NCI-H510A (cell line): ENCODE results near the gene NRXN3.

Experiments used
- DNase-seq: peaks from one replicate; lab custom pipeline; 2025; lab: John Stamatoyannopoulos, UW

NRXN3 gene

DNA sequence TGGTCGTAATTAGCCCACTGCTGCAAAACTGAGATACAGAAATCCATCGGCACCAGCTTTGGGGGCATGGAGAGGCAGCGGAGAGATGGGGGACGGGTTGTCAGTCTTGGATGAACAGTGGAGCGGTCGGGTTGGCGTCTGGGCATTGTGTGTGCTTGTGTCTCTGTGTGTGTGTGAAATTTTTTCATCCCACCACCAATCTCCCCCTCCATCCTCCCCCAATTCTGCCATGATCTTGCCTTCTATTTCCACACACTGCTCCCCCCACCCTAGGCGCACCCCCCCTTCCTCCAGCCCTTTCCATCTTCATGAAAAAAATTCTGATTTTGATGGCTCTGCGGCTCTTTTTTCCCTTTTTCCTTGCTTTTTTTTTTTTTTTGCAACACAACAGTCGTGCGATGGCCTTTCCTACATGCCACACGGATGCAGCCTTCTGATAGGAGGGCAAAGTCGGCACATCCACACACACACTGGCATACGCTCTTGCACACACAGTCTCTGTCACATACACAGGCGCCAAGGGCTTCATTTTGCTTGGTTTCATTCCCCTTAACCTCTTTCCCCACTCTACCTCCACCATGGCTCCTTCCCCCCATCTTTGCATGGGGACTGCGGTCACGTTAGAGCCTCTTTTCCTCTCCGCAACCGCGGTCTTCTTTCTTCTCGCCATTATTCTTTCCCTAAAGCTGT, 3.3 kb downstream of the NRXN3 start:
- no peak for DNase-seq

DNA sequence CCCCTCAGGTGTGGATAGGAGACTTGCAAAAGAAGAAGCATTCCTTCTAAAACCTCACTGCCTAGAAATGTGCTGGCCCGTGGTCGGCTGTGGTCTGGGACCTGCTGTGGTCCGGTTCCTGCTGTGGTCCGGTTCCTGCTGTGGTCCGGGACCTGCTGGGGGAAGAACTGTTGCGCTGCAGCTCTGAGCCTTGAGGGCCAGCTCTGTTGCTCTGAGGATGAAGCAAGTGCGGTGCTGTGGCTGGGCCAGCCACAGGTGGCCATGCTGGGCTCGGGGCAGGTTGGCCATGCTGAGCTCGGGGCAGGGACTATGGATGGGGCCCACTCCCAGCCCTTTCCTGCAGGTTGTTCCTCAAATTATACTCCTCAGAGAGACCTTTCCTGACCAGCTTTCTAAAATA, 5.2 kb downstream of the NRXN3 start:
- no peak for DNase-seq

DNA sequence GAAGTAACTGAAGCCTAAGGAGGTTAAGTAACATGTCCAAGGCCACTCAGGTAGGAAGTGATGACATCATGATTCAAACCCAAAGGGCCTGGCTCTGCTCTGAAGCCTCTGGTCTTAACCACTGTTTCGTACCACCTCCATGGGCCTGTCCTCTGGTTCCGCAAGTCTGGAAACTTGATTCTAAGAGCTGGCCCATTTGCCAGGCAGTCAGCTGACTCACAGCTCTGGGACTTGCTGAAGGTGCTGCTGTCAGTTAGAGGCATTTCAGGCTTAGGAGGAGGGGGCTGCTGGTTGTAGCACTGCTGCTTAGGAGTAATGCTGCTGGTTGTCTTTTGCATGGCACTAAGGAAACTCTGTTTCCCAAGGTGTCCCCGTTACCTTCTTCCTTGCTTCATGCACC, 7.9 kb downstream of the NRXN3 start:
- DNase-seq = no peak

GRCh38 chr14:78178971-78179370, 8.8 kb downstream of the NRXN3 start:
- no peak for DNase-seq

GRCh38 chr14:78181270-78181669, 11.1 kb downstream of the NRXN3 start:
- DNase-seq = no peak

DNA sequence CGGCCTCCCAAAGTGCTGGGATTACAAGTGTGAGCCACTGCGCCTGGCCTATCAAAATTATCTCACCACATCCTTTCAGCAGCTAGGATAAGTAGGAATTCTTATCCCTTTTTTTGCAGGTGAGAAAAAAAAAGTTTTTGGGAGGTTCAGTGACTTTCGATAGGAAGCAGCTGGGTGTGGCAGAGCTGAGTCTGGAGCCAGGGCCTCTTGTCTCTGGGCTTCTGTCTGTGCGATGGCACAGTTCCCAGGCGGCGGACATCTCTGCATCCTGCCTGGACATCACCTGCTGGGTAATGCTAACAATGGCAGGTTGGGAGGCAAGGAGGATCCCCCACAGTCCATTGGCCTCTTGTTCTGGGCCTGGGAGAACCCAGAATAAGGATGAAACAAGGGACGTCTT, 12.5 kb downstream of the NRXN3 start:
- DNase-seq = no peak

DNA sequence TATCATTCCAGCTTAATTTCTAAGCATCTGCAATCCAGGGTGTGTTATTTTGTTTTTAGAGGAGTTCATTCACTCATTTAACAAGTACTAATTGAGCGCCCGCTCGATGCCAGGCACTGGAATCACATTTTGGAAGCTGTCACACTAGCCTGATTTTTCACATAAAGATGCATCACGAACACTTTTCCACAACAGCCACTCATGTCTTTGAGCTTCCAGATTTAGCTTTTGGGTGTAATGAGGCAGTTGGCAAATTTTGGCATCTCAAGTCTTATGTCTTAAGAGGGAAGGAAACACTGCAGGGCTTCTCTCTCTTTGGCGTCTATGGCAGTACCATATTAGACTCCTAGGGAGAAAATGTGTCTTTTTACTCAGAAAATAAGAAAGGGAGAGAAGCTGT, 14.0 kb downstream of the NRXN3 start:
- DNase-seq = no peak

DNA sequence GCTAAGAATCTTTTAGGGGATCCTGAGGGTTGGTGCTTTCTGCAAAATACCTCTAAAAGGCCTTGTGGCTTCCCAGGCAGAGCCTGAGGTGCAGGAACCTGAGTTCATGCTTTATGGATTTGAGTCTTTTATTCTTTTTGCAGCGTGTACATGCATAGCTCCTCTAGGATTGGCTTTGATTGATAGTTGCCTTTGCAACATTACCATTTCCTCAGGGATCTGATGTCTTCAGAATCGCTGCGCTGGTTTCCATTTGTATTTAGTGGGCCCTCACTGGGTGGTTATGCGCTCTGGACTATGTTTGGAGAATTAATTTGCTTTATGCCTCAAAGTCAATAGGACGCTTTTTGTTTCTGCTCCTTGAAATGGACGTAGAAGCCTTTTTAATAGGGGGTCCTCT, 16.1 kb downstream of the NRXN3 start:
- DNase-seq = no peak

DNA sequence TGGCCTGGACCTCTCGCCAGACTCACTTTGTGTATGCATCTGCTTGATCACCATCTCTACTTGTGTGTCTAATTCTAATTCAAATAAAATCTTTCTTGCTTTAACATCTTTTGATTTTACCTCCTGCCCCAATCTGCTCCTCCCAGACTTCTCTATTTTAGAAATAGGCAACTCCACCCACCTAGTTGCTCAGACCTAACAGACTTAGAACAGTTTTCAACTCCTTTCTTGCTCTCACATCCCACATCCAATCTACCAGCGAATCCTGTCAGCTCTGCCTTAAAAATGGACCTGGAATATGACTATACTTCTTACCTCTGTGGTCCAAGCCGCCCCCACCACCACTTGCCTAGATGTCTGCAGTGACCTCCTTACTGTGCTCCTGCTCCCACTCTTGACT, 18.7 kb downstream of the NRXN3 start:
- no peak for DNase-seq

DNA sequence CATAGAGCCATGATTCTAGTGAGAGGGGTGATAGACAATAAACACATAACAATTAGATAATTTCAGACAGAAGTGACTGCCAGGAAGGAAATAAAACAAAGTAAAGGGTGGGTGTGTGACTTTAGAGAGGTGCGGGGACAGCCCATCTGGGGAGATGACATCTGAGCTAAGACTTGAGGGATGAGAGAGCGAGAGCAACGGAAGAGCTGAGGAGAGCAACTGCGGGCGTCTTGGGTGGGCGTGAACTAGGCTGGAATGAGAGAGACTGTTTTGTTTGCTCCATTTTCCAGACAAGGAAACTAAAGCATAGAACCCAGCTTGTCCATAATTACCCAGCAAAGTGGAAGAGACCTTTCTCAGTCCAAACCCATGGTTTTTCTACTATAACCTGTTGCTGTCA, 25.3 kb downstream of the NRXN3 start:
- no peak for DNase-seq

GRCh38 chr14:78196323-78196722, 26.1 kb downstream of the NRXN3 start:
- DNase-seq = no peak

- DNase-seq = no peak
Measured at GRCh38 chr14:78197051-78197450, 26.9 kb downstream of the NRXN3 start.

DNA sequence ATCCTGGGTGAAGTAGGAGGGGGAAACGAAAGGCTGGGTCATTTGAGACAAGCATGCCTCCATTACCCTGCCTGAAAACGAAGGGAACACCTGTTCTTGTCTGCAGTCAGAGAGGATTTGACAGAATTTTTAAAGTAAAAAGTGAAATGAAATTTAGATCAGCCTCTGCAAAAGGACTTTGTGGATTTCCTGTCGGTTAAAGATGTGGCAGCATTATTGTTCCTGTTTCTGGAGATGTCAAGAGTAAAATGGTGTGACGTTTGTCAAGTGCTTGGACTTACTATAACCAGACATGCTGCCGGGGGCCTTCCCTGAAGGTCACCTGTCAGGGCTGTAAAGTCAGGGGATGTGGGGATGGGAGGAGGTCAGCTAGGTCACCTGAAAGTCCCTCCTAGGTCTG, 32.0 kb downstream of the NRXN3 start:
- DNase-seq = no peak

GRCh38 chr14:78202976-78203375, 32.8 kb downstream of the NRXN3 start:
- DNase-seq = no peak

GRCh38 chr14:78207414-78207813, 37.2 kb downstream of the NRXN3 start:
- DNase-seq = no peak

GRCh38 chr14:78220273-78220672, 50.1 kb downstream of the NRXN3 start:
- no peak for DNase-seq

GRCh38 chr14:78222746-78223145, 52.6 kb downstream of the NRXN3 start:
- no peak for DNase-seq

GRCh38 chr14:78227248-78228077, 57.3 kb downstream of the NRXN3 start:
- peak; percentile 43 for DNase-seq

- DNase-seq = no peak
Measured at GRCh38 chr14:78228702-78229327, 58.6 kb downstream of the NRXN3 start.

DNA sequence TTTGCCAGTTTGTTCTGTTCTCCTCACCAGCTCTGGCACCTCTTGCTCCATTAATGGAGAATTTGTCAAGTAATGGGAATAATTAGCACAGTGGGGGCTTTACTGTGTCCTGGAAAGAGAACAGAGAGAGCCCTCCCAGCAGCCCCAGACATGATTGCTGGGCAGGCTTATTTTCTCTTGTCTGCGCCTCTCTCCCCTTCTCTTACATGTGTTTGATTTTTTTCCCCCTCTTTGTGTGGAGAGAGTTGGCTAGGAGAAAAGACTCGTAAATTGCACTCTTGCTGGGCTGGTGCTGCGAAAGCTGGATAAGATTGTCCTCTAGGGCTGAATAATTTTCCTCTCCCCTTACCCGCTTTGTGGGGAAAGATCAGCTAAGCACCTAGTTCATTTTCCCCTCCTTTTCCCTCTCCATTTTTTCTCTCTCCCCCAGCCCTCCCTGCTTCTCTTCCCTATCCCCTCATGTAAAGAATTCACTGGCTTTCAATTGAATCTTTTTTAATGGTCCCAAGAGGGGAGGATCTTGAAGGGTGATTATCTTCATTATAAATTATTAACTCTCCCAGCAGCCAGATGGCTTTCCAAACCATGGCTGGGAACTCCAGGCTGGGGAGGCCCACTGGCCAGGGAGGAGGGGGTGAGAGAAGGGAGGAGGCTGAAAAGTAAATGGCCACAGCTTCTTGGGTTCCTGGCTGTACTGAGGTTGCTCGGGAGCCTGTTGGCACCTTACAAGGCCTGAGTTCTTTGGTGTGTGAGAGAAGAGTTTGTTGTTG, 62.2 kb downstream of the NRXN3 start:
- no peak for DNase-seq

DNA sequence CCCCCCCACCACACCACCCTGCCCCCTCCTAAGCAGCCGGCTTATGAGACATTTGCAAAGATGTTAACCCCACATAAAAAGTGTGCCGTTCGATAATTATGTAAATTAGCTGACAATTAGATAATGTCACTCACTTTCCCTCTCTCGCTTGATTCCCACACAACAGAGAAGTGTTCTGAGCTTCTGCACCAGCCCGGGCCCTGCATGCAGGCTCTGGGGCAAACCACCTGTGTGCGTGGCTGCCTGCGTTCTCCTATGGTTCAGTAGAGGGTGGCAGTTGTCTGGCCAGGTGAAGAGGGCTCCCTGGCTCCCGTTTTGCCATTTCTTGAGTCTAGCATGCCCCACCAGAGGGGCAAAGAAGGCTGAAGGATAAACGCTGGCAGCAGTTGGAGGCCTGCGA, 68.0 kb downstream of the NRXN3 start:
- no peak for DNase-seq

- no peak for DNase-seq
Measured at GRCh38 chr14:78240567-78240966, 70.4 kb downstream of the NRXN3 start.
